H1 (cell line): ENCODE data around the gene ATP6V1G3.

ENCODE experiments used
- BACH1 ChIP-seq: IDR thresholded peaks from 2 replicates; pipeline ENCODE4 v1.6.1; 2012; ENCODE audit warnings: low read length, improper control_type of control experiment
- CHD2 ChIP-seq: IDR thresholded peaks from 2 replicates; pipeline ENCODE4 v1.6.1; 2012; ENCODE audit warnings: low read length, improper control_type of control experiment
- CHD7 ChIP-seq: fragments of 300-600 bp; sonication (generic); IDR thresholded peaks from 2 replicates; pipeline ENCODE4 v1.7.1; 2012; ENCODE audit warnings: low read length, moderate library complexity, mild to moderate bottlenecking, inconsistent platforms; ENCODE audit not compliant: insufficient replicate concordance
- CTCF ChIP-seq, 3 experiments: IDR thresholded peaks; 1 replicate in 2 of 3; 2 replicates in 1 of 3; pipeline versions ENCODE4 v1.5.1 to v1.6.1; 2011; ENCODE audit warnings: low read length in 3 of 3, mild to moderate bottlenecking in 3 of 3, inconsistent platforms in 2 of 3, low read depth in 1 of 3, moderate library complexity in 1 of 3; ENCODE audit not compliant: insufficient read depth in 1 of 3; ENCODE audit errors: control extremely low read depth in 1 of 3
- EZH2 ChIP-seq: fragments of 200-600 bp; sonication (generic); IDR thresholded peaks from 2 replicates; pipeline ENCODE4 v1.7.1; 2012; ENCODE audit warnings: low read depth, mild to moderate bottlenecking, moderate library complexity, low read length, inconsistent platforms; ENCODE audit not compliant: severe bottlenecking
- GABPA ChIP-seq: IDR thresholded peaks from 2 replicates; pipeline ENCODE4 v1.6.1; 2011; ENCODE audit warnings: mild to moderate bottlenecking, low read length, moderate library complexity, borderline replicate concordance; ENCODE audit not compliant: insufficient read depth
- JUND ChIP-seq: IDR thresholded peaks from 2 replicates; pipeline ENCODE4 v1.6.1; 2011; ENCODE audit warnings: mild to moderate bottlenecking, improper control_type of control experiment, low read length
- MAFK ChIP-seq: IDR thresholded peaks from 2 replicates; pipeline ENCODE4 v1.6.1; 2012; ENCODE audit warnings: low read depth, mild to moderate bottlenecking, improper control_type of control experiment, low read length
- POLR2A ChIP-seq, 2 experiments: IDR thresholded peaks; 1 replicate in 1 of 2; 2 replicates in 1 of 2; pipeline ENCODE4 v1.6.1; 2011; ENCODE audit warnings: low read depth in 2 of 2, low read length in 2 of 2, mild to moderate bottlenecking in 2 of 2; ENCODE audit errors: control extremely low read depth in 1 of 2
- TAF1 ChIP-seq: IDR thresholded peaks from 2 replicates; pipeline ENCODE4 v1.6.1; 2011; ENCODE audit warnings: mild to moderate bottlenecking, low read depth, low read length
- USF2 ChIP-seq: IDR thresholded peaks from 2 replicates; pipeline ENCODE4 v1.6.1; 2011; ENCODE audit warnings: low read length, improper control_type of control experiment

- TF ChIP-seq CHD7 (no peak), CTCF (IDR thresholded peaks at IDR 0.05; ENCODE audit: control extremely low read depth in 1 of 3, insufficient read depth in 1 of 3, low read depth in 1 of 3, low read length in 3 of 3) (no peak), GABPA (no peak), TAF1 (no peak), BACH1 (no peak), USF2 (no peak), CHD2 (no peak), MAFK (no peak), EZH2 (no peak), JUND (no peak), POLR2A (IDR thresholded peaks at IDR 0.05; ENCODE audit: control extremely low read depth in 1 of 2, low read depth in 2 of 2, low read length in 2 of 2) (no peak)
Observed at GRCh38 chr1:198517623-198518199, 22.8 kb downstream of the ATP6V1G3 start.
